Karpas-422 (cell line): ENCODE results near the gene KRTAP1-3. TPM values are rescaled to one million over a fixed set of nuclear protein-coding genes. Genes with fewer than 3 reads are reported as not detected.
"Not testable (repeated sequence)": the region's sequence is repeated elsewhere in the genome, so short reads cannot be mapped to it uniquely, and the experiment has no call there.

ENCODE experiments used
- DNase-seq: peaks from one replicate; pipeline ENCODE4 v3.0.0-alpha.2; 2015
- H2AFZ ChIP-seq: fragments of 200-600 bp; sonication (generic); 2 replicates; pipeline ENCODE4 v1.6.1; 2014; ENCODE audit warnings: antibody characterized with exemption, low read length, mixed read lengths
- H3K27ac ChIP-seq: fragments of 200-600 bp; sonication (generic); 2 replicates; pipeline ENCODE4 v1.5.1; 2014; ENCODE audit warnings: mild to moderate bottlenecking, low read length, moderate library complexity
- H3K27me3 ChIP-seq: fragments of 200-600 bp; sonication (generic); 2 replicates; pipeline ENCODE4 v1.6.1; 2014; ENCODE audit warnings: low read length, mixed read lengths
- H3K36me3 ChIP-seq: fragments of 200-600 bp; sonication (generic); 2 replicates; pipeline ENCODE4 v1.6.1; 2014; ENCODE audit warnings: low read length, mixed read lengths; ENCODE audit not compliant: insufficient read depth
- H3K4me1 ChIP-seq: fragments of 200-600 bp; sonication (generic); 2 replicates; pipeline ENCODE4 v1.6.1; 2014; ENCODE audit warnings: mild to moderate bottlenecking, low read length, mixed read lengths
- H3K4me2 ChIP-seq: fragments of 200-600 bp; sonication (generic); 2 replicates; pipeline ENCODE4 v1.6.1; 2014; ENCODE audit warnings: low read length, low read depth, mild to moderate bottlenecking; ENCODE audit not compliant: poor library complexity, severe bottlenecking
- H3K4me3 ChIP-seq: fragments of 200-600 bp; sonication (generic); 2 replicates; pipeline ENCODE4 v1.5.1; 2014; ENCODE audit warnings: mild to moderate bottlenecking, antibody characterized with exemption, low read length, mixed read lengths
- H3K79me2 ChIP-seq: fragments of 200-600 bp; sonication (generic); 2 replicates; pipeline ENCODE4 v1.6.1; 2014; ENCODE audit warnings: mild to moderate bottlenecking, low read length, mixed read lengths
- H3K9ac ChIP-seq: fragments of 200-600 bp; sonication (generic); 2 replicates; pipeline ENCODE4 v1.6.0; 2014; ENCODE audit warnings: low read length
- H3K9me2 ChIP-seq: fragments of 200-600 bp; sonication (generic), shearing (Covaris generic); replicated peaks from 2 replicates; pipeline ENCODE4 v1.6.0; 2014; ENCODE audit warnings: mild to moderate bottlenecking, low read length, moderate library complexity; ENCODE audit not compliant: insufficient read depth
- H3K9me3 ChIP-seq: fragments of 300-700, 200-600 bp; sonication (generic); 2 replicates; pipeline ENCODE4 v1.6.1; 2014; ENCODE audit warnings: low read length, mixed read lengths
- H4K20me1 ChIP-seq: fragments of 200-600 bp; sonication (generic); 2 replicates; pipeline ENCODE4 v1.6.1; 2014; ENCODE audit warnings: mild to moderate bottlenecking, antibody characterized with exemption, low read length, low read depth; ENCODE audit not compliant: insufficient read depth
- total RNA-seq: library from RNA; depleted of rRNA; stranded (reverse); fragments of >200 nt; shearing (Covaris generic); gene quantifications from 2 replicates; pipeline ENCODE4 v1.2.3, GENCODE V29; 2014; ENCODE audit warnings: low replicate concordance

KRTAP1-3 gene
- total RNA-seq, 1 experiment from 2014 or later = not detected

DNA sequence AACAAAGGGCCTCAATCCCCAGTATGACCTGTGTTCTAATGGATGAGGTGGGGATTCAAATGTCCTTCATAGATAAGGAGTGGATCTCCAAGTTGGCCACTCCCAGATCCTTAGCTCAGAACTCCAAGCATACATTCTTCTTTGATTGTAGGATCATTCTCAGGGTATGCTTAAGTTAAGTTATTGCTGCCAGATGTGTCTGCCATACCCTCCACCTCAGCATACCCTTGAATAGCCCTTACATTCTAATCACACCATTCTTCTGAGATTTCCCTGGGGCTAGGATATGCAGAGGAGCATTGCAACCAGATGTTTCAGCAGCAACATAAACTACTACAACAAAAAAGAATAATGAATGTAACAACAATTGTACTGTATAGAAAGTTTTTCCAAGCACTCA is 32.6 kb upstream of the KRTAP1-3 start:
- Histone ChIP-seq H3K27ac (no peak overlapping the region), H3K36me3 (no peaks in the 10 kb centered on the region), H3K4me2 (no peak overlapping the region), H3K9ac (no peak overlapping the region), H3K4me3 (no peak overlapping the region), H3K79me2 (no peaks in the 10 kb centered on the region), H2AFZ (no peak overlapping the region), H3K9me2 (no peaks in the 10 kb centered on the region), H4K20me1 (no peaks in the 10 kb centered on the region), H3K27me3 (no peaks in the 10 kb centered on the region), H3K4me1 (no peaks in the 10 kb centered on the region), H3K9me3 (no peaks in the 10 kb centered on the region)
- DNase-seq = no peak

GRCh38 chr17:41065829-41066624 is 31.4 kb upstream of the KRTAP1-3 start, which contains the start of gene KRTAP2-4:
TSS of gene KRTAP2-4 (minus strand) at chr17:41065879. CDS start at chr17:41065845, 34 bp downstream.
- DNase-seq = no peak
- Histone ChIP-seq H3K27ac (no peak within 1 kb of the TSS), H3K4me1 (no peaks in the 10 kb centered on the region), H3K4me2 (no peak within 1 kb of the TSS), H3K36me3 (no peaks in the 10 kb centered on the region), H3K79me2 (no peaks in the 10 kb centered on the region), H2AFZ (no peak within 1 kb of the TSS), H3K27me3 (no peaks in the 10 kb centered on the region), H3K9ac (no peak within 1 kb of the TSS), H3K9me2 (no peaks in the 10 kb centered on the region), H3K9me3 (no peaks in the 10 kb centered on the region), H4K20me1 (no peaks in the 10 kb centered on the region), H3K4me3 (no peak within 1 kb of the TSS)

DNA sequence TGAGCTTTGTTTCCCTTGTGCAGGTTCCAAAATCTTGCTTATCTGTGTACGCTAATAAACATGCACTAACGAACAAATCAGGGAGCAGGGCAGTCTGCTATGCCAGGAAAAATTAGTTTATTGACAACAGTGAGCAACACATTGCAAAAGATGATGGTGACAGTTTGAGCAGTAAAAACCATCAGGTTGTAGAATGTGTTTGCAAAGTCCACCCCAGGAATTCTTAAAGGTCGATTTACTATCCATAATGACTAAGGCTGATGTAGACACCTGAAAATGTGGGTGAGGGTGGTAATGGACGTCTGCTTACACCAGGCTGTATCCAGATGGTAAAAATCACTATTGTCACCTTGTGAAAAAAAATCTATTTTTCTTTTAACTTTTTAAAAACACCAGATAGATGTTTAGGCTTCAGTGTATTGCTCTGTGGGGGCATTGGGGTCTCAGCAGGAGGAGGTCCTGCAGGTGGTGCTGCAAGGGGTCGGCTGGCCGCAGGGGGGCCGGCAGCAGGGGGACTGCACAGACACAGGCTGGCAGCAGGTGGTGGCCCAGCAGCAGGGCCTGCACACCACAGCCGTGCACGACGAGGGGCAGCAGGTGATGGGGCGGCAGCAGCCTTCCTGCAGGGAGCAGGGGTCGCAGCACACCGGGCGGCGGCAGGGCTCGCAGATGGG is 30.5 kb upstream of the KRTAP1-3 start:
- H4K20me1 ChIP-seq, H3K4me3 ChIP-seq, H3K27me3 ChIP-seq, H3K9me3 ChIP-seq, H2AFZ ChIP-seq, H3K27ac ChIP-seq, DNase-seq, H3K9me2 ChIP-seq, H3K9ac ChIP-seq, H3K79me2 ChIP-seq, H3K4me2 ChIP-seq, H3K36me3 ChIP-seq, H3K4me1 ChIP-seq: not testable (repeated sequence)

- Histone ChIP-seq H3K9me2 (no peaks in the 10 kb centered on the region), H3K27me3 (no peaks in the 10 kb centered on the region), H3K27ac (no peak overlapping the region), H3K4me2 (no peak overlapping the region), H3K9ac (no peak overlapping the region), H3K79me2 (no peaks in the 10 kb centered on the region), H3K9me3 (no peaks in the 10 kb centered on the region), H3K36me3 (no peaks in the 10 kb centered on the region), H3K4me1 (no peaks in the 10 kb centered on the region), H2AFZ (no peak overlapping the region), H3K4me3 (no peak overlapping the region), H4K20me1 (no peaks in the 10 kb centered on the region)
- no peak for DNase-seq
Observed at GRCh38 chr17:41064301-41064700, 29.6 kb upstream of the KRTAP1-3 start.

- Histone ChIP-seq H3K27ac (no peak overlapping the region), H3K4me2 (no peak overlapping the region), H3K79me2 (no peaks in the 10 kb centered on the region), H3K27me3 (no peaks in the 10 kb centered on the region), H4K20me1 (no peaks in the 10 kb centered on the region), H3K4me3 (no peak overlapping the region), H3K4me1 (no peaks in the 10 kb centered on the region), H3K36me3 (no peaks in the 10 kb centered on the region), H3K9ac (no peak overlapping the region), H2AFZ (no peak overlapping the region), H3K9me3 (no peaks in the 10 kb centered on the region), H3K9me2 (no peaks in the 10 kb centered on the region)
- no peak for DNase-seq
Observed at GRCh38 chr17:41063449-41063848, 28.8 kb upstream of the KRTAP1-3 start.

- Histone ChIP-seq H4K20me1 (no peaks in the 10 kb centered on the region), H3K27me3 (no peaks in the 10 kb centered on the region), H3K36me3 (no peaks in the 10 kb centered on the region), H3K4me2 (no peak overlapping the region), H3K9me3 (no peaks in the 10 kb centered on the region), H3K4me1 (no peaks in the 10 kb centered on the region), H3K27ac (no peak overlapping the region), H3K4me3 (no peak overlapping the region), H3K79me2 (no peaks in the 10 kb centered on the region), H2AFZ (no peak overlapping the region), H3K9me2 (no peaks in the 10 kb centered on the region), H3K9ac (no peak overlapping the region)
- no peak for DNase-seq
Observed at GRCh38 chr17:41061964-41062363, 27.3 kb upstream of the KRTAP1-3 start.

- no peak within 1 kb of the TSS for H3K27ac ChIP-seq
- no peaks in the 10 kb centered on the region for H3K36me3 ChIP-seq
- no peaks in the 10 kb centered on the region for H4K20me1 ChIP-seq
- no peak within 1 kb of the TSS for H3K4me2 ChIP-seq
- H3K27me3 ChIP-seq = no peaks in the 10 kb centered on the region
- H3K9me3 ChIP-seq = no peaks in the 10 kb centered on the region
- no peaks in the 10 kb centered on the region for H3K79me2 ChIP-seq
- no peak within 1 kb of the TSS for H2AFZ ChIP-seq
- no peaks in the 10 kb centered on the region for H3K9me2 ChIP-seq
- peak; percentile 14 for DNase-seq
- H3K9ac ChIP-seq = no peak within 1 kb of the TSS
- no peak within 1 kb of the TSS for H3K4me3 ChIP-seq
- H3K4me1 ChIP-seq = no peaks in the 10 kb centered on the region
Observed at GRCh38 chr17:41060052-41060604, 25.5 kb upstream of the KRTAP1-3 start, which contains the start of gene KRTAP2-3. TSS of gene KRTAP2-3 (minus strand) at chr17:41060114. CDS start at chr17:41060050, 64 bp downstream.

- H3K27ac ChIP-seq, H3K27me3 ChIP-seq, H3K9ac ChIP-seq, H3K9me2 ChIP-seq, H3K79me2 ChIP-seq, H3K9me3 ChIP-seq, H3K36me3 ChIP-seq, H2AFZ ChIP-seq, H3K4me2 ChIP-seq, H3K4me1 ChIP-seq, H4K20me1 ChIP-seq, H3K4me3 ChIP-seq: not testable (repeated sequence)
- peak; percentile 26 for DNase-seq
Observed at GRCh38 chr17:41059276-41060051, 24.8 kb upstream of the KRTAP1-3 start.
